Testis (tissue), 3 donors: ENCODE data around the gene APBA1. TPM values are rescaled to one million over a fixed set of nuclear protein-coding genes. Genes with fewer than 3 reads are reported as not detected.

Experiments used
- DNase-seq: peaks from one replicate; pipeline ENCODE4 v3.0.0-alpha.2; 2019
- H3K27ac ChIP-seq, 2 donors: fragments of 200-600 bp; sonication (generic); one replicate each; pipeline ENCODE4 v1.5.1; 2019
- H3K27me3 ChIP-seq: fragments of 200-600 bp; sonication (generic); one replicate; pipeline ENCODE4 v1.5.1; 2019
- H3K36me3 ChIP-seq: fragments of 200-600 bp; sonication (generic); one replicate; pipeline ENCODE4 v1.5.1; 2017; ENCODE audit warnings: low read depth; ENCODE audit errors: missing control alignments
- H3K4me1 ChIP-seq: fragments of 200-600 bp; sonication (generic); one replicate; pipeline ENCODE4 v1.5.1; 2019
- H3K4me3 ChIP-seq, 2 donors: fragments of 200-600 bp; sonication (generic); one replicate each; pipeline ENCODE4 v1.5.1; 2017 to 2019
- H3K9me3 ChIP-seq: fragments of 200-600 bp; sonication (generic); one replicate; pipeline ENCODE4 v1.5.1; 2017
- POLR2A ChIP-seq: fragments of 450-650 bp; IDR thresholded peaks from one replicate; pipeline ENCODE4 v1.6.1; 2017; ENCODE audit warnings: antibody characterized with exemption, mild to moderate bottlenecking, moderate library complexity
- WGBS, 2 donors: methylation state at CpG; one replicate each; pipeline ENCODE4 v1.1.5; 2018; 5-methylcytosine and 5-hydroxymethylcytosine counted together
- intact Hi-C: fragments of 100-400 bp; cut with DNase I; formaldehyde crosslinking; loops from one replicate; pipeline ENCODE4 v1.15.1; 2023; ENCODE audit warnings: low total_unique reads
- polyA plus RNA-seq: library from polyadenylated mRNA; stranded (reverse); fragments of 350-450 nt; fragmentation: Illumina TruSeq; extraction: RNeasy Lipid Tissue Mini Kit (QIAGEN cat#74804); gene quantifications from one replicate; pipeline ENCODE4 v1.2.3, GENCODE V29; 2014; ENCODE audit warnings: low read depth, low replicate concordance; ENCODE audit not compliant: insufficient read depth
- total RNA-seq, 2 donors: library from RNA; depleted of rRNA; stranded (reverse); fragments of >200 nt; gene quantifications; one replicate each; pipeline ENCODE4 v1.2.3, GENCODE V29; 2016
- TF ChIP-seq, protein P1 (sequence below), 3 experiments: fragments of 450-650 bp in 2 of 3; fragments of 200-600 bp in 1 of 3; sonication (generic) in 1 of 3; IDR thresholded peaks; one replicate each; pipeline ENCODE4 v1.5.1; 2016 to 2019; ENCODE audit warnings: antibody characterized with exemption in 3 of 3, mild to moderate bottlenecking in 2 of 3, moderate library complexity in 1 of 3

Gene APBA1
- total and polyA plus RNA-seq, 3 donors from 2014 or later: 7.7 to 11.9 (median 9.4) TPM

DNA sequence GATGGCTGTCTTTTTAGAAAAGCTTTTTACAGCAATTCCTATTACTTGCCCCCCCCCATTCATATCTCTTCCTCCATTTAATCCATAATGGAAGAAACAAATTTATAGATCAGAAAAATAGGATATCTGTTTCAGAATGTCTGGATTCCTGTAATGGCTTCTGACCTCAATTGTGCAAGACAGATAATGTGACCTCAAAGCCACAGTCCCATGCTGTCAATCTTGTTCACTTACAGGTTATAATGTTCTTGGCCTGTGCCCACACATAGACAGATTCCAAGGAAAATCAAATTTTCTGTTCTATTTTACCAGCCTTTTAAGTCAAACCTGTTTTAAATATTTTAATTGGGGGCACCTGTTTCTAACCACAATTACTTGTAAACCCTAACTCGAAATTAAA, 203.8 kb downstream of the APBA1 start:
- 85 to 96% methylated on average over 1 of the region's 1 CpG for WGBS, 2 donors
- Histone ChIP-seq H3K27me3 (no peaks in the 10 kb centered on the region), H3K4me3 (no peak overlapping the region), H3K4me1 (peaks cover 15% of the 10 kb centered on the region), H3K36me3 (no peaks in the 10 kb centered on the region), H3K9me3 (no peaks in the 10 kb centered on the region), H3K27ac (no peak overlapping the region)
- DNase-seq: no peak
- no peak for TF ChIP-seq POLR2A
- TF ChIP-seq, protein P1, sequence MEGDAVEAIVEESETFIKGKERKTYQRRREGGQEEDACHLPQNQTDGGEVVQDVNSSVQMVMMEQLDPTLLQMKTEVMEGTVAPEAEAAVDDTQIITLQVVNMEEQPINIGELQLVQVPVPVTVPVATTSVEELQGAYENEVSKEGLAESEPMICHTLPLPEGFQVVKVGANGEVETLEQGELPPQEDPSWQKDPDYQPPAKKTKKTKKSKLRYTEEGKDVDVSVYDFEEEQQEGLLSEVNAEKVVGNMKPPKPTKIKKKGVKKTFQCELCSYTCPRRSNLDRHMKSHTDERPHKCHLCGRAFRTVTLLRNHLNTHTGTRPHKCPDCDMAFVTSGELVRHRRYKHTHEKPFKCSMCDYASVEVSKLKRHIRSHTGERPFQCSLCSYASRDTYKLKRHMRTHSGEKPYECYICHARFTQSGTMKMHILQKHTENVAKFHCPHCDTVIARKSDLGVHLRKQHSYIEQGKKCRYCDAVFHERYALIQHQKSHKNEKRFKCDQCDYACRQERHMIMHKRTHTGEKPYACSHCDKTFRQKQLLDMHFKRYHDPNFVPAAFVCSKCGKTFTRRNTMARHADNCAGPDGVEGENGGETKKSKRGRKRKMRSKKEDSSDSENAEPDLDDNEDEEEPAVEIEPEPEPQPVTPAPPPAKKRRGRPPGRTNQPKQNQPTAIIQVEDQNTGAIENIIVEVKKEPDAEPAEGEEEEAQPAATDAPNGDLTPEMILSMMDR (IDR thresholded peaks at IDR 0.05): no peak
- intact Hi-C loops: no loop called here

DNA sequence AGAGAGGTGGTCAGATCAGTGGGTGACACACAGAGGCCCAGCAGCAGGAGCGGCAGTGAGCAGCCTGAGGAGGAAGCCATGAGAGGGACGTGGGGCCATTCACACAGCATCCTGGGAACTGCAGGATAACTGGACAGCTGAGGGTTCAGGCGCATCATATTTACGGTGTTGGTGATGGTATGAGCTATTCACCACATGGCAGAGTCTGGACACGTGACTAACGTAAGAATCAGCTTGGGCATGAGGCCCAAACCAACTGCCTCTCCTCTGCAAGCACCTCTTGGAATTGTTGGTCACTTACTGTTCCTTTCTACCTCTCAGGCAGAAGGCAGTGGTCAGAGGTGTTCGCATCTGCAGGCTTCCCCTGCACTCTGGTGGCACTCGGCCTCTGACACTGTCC, 206.0 kb downstream of the APBA1 start:
- no peaks in the 10 kb centered on the region for H3K36me3 ChIP-seq
- no peaks in the 10 kb centered on the region for H3K27me3 ChIP-seq
- DNase-seq: peak; percentile 41
- H3K9me3 ChIP-seq: no peaks in the 10 kb centered on the region
- intact Hi-C loops: no loop called here
- 60 to 82% methylated on average over 7 to 8 of the region's 8 CpGs for WGBS, 2 donors
- no peak overlapping the region for H3K4me3 ChIP-seq
- TF ChIP-seq, protein P1 (IDR thresholded peaks at IDR 0.05): no peak
- no peak for TF ChIP-seq POLR2A
- peaks cover 15% of the 10 kb centered on the region for H3K4me1 ChIP-seq
- peak overlapping the region; percentile 13 to 69 for H3K27ac ChIP-seq

DNA sequence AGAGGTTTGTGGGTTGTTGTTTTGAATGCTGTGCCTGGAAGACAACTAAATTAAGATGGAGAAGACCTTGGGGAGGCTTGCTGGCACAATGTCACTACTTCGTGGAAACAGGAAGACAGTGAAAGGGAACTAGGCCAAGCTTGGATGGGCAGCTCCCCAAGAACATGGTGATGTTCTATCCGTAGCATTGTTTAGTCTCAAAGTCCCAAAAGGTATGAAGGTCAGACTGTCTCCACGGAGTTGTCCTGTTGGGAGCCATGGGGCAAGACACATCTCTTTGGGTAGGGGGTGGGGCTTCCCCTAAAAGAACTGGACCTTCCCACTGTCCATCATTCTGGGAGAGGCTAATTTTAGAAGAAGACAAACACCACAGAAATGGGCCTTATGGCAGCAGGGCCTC, 206.7 kb downstream of the APBA1 start:
- no peak overlapping the region for H3K4me3 ChIP-seq
- 30 to 38% methylated on average over 3 of the region's 3 CpGs for WGBS, 2 donors
- intact Hi-C loops: no loop called here
- no peaks in the 10 kb centered on the region for H3K9me3 ChIP-seq
- H3K27ac ChIP-seq: peak overlapping the region; percentile 13 to 69
- no peaks in the 10 kb centered on the region for H3K36me3 ChIP-seq
- no peaks in the 10 kb centered on the region for H3K27me3 ChIP-seq
- DNase-seq: peak; percentile 76
- H3K4me1 ChIP-seq: peaks cover 15% of the 10 kb centered on the region
- no peak for TF ChIP-seq POLR2A
- TF ChIP-seq, protein P1 (IDR thresholded peaks at IDR 0.05): no peak

DNA sequence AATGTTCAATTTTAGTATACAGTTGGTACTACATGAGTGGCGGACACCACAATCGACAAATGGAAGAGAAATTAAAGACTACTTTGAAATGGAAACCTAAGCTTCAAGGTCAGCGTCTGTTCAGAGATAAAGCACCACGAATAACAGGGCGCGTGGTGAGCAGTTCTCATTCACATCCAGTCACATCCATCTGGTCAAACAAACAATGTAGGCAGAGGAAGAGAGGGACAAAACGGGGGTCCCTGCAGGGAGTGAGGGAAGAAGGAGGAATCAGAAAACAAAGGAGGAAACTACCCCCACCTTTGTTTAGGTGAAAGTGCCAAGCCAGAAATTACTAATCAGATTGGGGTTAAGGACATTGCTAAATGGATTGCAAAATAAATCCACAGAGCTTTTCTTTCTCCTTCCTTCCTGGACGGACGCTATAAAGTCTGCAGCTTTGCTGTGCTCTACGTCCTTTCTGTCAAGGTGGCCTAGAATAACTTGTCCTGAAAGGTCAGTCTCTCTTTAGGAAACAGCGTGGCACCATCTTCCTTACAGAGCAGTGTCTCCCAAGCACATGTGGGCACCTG, 208.6 kb downstream of the APBA1 start:
- Histone ChIP-seq H3K4me1 (peaks cover 15% of the 10 kb centered on the region), H3K9me3 (no peaks in the 10 kb centered on the region), H3K27me3 (no peaks in the 10 kb centered on the region), H3K27ac (no peak overlapping the region), H3K36me3 (no peaks in the 10 kb centered on the region), H3K4me3 (no peak overlapping the region)
- TF ChIP-seq, protein P1 (IDR thresholded peaks at IDR 0.05): no peak
- TF ChIP-seq POLR2A: no peak
- DNase-seq: no peak
- 56 to 60% methylated on average over 11 of the region's 11 CpGs for WGBS, 2 donors
- intact Hi-C loops: no loop called here

DNA sequence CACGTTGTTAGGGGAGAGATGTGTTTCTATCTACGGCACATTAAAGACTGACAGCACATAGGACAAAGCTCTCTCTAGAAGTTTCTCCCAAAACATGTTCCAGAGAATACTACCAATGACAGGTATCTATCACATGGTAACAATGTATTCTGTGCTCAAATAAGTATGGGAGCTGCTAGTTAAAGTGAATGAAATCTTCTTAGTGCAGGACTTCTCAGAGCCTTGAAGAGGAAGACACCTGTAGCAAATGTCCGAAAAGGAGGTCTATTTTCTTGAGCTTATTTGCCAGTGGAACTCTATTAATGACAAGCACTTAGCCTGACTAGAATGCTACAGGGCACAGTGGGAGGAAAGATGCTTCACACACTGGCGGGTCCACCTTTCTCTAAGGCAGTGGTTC, 209.8 kb downstream of the APBA1 start:
- no peak for TF ChIP-seq POLR2A
- TF ChIP-seq, protein P1 (IDR thresholded peaks at IDR 0.05): no peak

More for the DNA sequence above, 209.8 kb downstream of the APBA1 start:
- Histone ChIP-seq H3K9me3 (no peaks in the 10 kb centered on the region), H3K27ac (no peak overlapping the region), H3K4me1 (peaks cover 15% of the 10 kb centered on the region), H3K36me3 (no peaks in the 10 kb centered on the region), H3K27me3 (no peaks in the 10 kb centered on the region), H3K4me3 (no peak overlapping the region)
- no peak for DNase-seq
- intact Hi-C loops: no loop called here
- 88 to 92% methylated on average over 4 of the region's 4 CpGs for WGBS, 2 donors
